Heart left ventricle (tissue), 16 donors: ENCODE measurements around the gene ROBO1. TPM values are rescaled to one million over a fixed set of nuclear protein-coding genes. Genes with fewer than 3 reads are reported as not detected.
A peak's percentile ranks its signal among the peaks of the same experiment; 100 is the strongest.

ENCODE experiments used
- ATAC-seq, 4 donors: fragments of 200-7000 bp; cut with Tn5 transposase; one replicate each; pipeline ENCODE4 v1.9.1; 2020 to 2022; ENCODE audit warnings: moderate library complexity in 4 of 4, mild to moderate bottlenecking in 3 of 4, moderate number of reproducible peaks in 1 of 4
- DNase-seq, 5 donors: peaks; one replicate each; pipeline ENCODE4 v3.0.0-alpha.2; 2020
- H3K27ac ChIP-seq, 12 donors: fragments of 200-600 bp; sonication (generic) in 4 of 12; one replicate each; pipeline versions ENCODE4 v1.5.0 to v1.8.0; 2016 to 2022; ENCODE audit warnings: mild to moderate bottlenecking in 2 of 12
- H3K27me3 ChIP-seq, 9 donors: fragments of 200-600 bp; sonication (generic) in 2 of 9; one replicate each; pipeline versions ENCODE4 v1.5.1 to v1.8.0; 2016 to 2022; ENCODE audit warnings: mild to moderate bottlenecking in 3 of 9
- H3K36me3 ChIP-seq, 9 donors: fragments of 200-600 bp; sonication (generic) in 2 of 9; one replicate each; pipeline versions ENCODE4 v1.5.0 to v1.8.0; 2018 to 2022; ENCODE audit warnings: mild to moderate bottlenecking in 2 of 9
- H3K4me1 ChIP-seq, 12 donors: fragments of 200-600 bp; sonication (generic) in 4 of 12; one replicate each; pipeline versions ENCODE4 v1.5.0 to v1.8.0; 2016 to 2022; ENCODE audit warnings: mild to moderate bottlenecking in 3 of 12
- H3K4me3 ChIP-seq, 12 donors: fragments of 200-600 bp; sonication (generic) in 4 of 12; one replicate each; pipeline versions ENCODE4 v1.5.0 to v1.8.0; 2017 to 2022; ENCODE audit warnings: mild to moderate bottlenecking in 9 of 12, moderate library complexity in 4 of 12
- H3K9me3 ChIP-seq, 12 donors: fragments of 200-600 bp; sonication (generic) in 4 of 12; one replicate each; pipeline versions ENCODE4 v1.5.0 to v1.8.0; 2016 to 2022; ENCODE audit warnings: mild to moderate bottlenecking in 1 of 12
- POLR2A ChIP-seq, 2 donors: fragments of 450-650 bp; IDR thresholded peaks; one replicate each; pipeline ENCODE4 v1.6.1; 2017; ENCODE audit warnings: antibody characterized with exemption in 2 of 2, mild to moderate bottlenecking in 2 of 2, moderate library complexity in 2 of 2
- WGBS, 4 donors: extraction: QIAGEN DNeasy Blood & Tissue Kit in 2 of 4; methylation state at CpG; one replicate each; pipeline versions ENCODE4 v1.1.5 to v1.1.7; 2013 to 2018; 5-methylcytosine and 5-hydroxymethylcytosine counted together
- intact Hi-C, 10 donors: fragments of 100-400 bp; cut with DNase I; formaldehyde crosslinking; loops; one replicate each; pipeline versions ENCODE4 v1.11.1 to v1.14.2; 2022
- polyA plus RNA-seq, 2 donors: library from polyadenylated mRNA; stranded (reverse); fragments of 200-250 nt; gene quantifications; one replicate each; pipeline ENCODE4 v1.2.3, GENCODE V29; 2013
- total RNA-seq, 9 donors: library from RNA; depleted of rRNA in 2 of 9; stranded (reverse); fragments of >200 nt in 2 of 9; fragmentation: NEBNext Ultra II Directional in 3 of 9; extraction: Animal tissue kit (Norgen Biotek cat#: 25700) in 3 of 9; gene quantifications; one replicate each; pipeline versions ENCODE4 v1.1.0 to v1.2.4, GENCODE V29; 2016 to 2023
- TF ChIP-seq, protein P1 (sequence below), 12 donors: fragments of 200-600 bp; sonication (generic) in 4 of 12; IDR thresholded peaks; one replicate each; pipeline versions ENCODE4 v1.5.0 to v1.8.0; 2018 to 2022; ENCODE audit warnings: antibody characterized with exemption in 12 of 12, mild to moderate bottlenecking in 5 of 12
- donor health status: ischemic (EF 13 %, LVEDD 7.1; RV severe dilation, severe dysfunction).
- donor health status: healthy with polysubstance abuse.
- donor health status: DM: no; HTN: yes; CAD: no.
- donor health status: DM: no; HTN: no; CAD: no.
- donor health status: ischemic (EF 25% LVEDD 6.9; RV normal size, moderate dysfunction).
- donor health status: ischemic (EF 25% LVEDD 5.7; RV mildly dilated, moderate dysfunction).
- donor health status: healthy.
- donor health status: DM: yes; HTN: yes; CAD: no.
- donor health status: ischemic (EF 35%, LVEDD 5.7; RV mildly dilated, moderate dysfunction).
- donor health status: nonischemic (EF 11% LVEDD 7.7; RV severe dilation, severe dysfunction).
- donor health status: DM: yes; HTN: yes; CAD: no.
- donor health status: PGD.
- donor health status: ischemic (EF 29% LVEDD 5.4; RV normal size, mild dysfunction).
- donor health status: nonischemic (EF 23%, LVEDD 6.1; RV moderate dilation, normal function).

The ROBO1 gene
- total and polyA plus RNA-seq, 11 donors, result 1.4 to 14.8 (median 5.7) TPM

DNA sequence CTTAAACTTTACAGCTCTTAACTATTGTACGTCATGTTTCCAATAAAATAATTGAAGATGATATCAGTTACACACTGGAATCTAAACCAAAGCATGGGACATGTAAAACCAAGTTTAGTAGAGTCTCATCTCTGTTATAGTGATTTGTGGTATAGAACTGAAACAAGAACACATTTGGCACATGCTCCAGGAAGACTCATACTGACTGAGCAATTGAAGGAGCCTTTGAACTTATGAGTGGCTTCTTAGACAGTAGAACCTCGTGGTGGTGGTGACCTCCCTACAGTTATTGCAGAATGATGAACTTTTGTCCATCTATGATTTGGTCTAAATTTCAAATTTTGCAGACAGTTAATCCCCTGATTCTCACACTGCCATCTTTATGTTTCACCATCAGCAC is 729.7 kb downstream of the ROBO1 start:
- no peak for ATAC-seq
- no peak for DNase-seq
- no peak overlapping the region for H3K4me3 ChIP-seq
- H3K9me3 ChIP-seq, result no peaks in the 10 kb centered on the region
- intact Hi-C loops, result no loop called here
- H3K4me1 ChIP-seq, result no peaks in the 10 kb centered on the region
- no peaks in the 10 kb centered on the region for H3K36me3 ChIP-seq
- no peak for TF ChIP-seq POLR2A (IDR thresholded peaks at IDR 0.05)
- TF ChIP-seq, protein P1, sequence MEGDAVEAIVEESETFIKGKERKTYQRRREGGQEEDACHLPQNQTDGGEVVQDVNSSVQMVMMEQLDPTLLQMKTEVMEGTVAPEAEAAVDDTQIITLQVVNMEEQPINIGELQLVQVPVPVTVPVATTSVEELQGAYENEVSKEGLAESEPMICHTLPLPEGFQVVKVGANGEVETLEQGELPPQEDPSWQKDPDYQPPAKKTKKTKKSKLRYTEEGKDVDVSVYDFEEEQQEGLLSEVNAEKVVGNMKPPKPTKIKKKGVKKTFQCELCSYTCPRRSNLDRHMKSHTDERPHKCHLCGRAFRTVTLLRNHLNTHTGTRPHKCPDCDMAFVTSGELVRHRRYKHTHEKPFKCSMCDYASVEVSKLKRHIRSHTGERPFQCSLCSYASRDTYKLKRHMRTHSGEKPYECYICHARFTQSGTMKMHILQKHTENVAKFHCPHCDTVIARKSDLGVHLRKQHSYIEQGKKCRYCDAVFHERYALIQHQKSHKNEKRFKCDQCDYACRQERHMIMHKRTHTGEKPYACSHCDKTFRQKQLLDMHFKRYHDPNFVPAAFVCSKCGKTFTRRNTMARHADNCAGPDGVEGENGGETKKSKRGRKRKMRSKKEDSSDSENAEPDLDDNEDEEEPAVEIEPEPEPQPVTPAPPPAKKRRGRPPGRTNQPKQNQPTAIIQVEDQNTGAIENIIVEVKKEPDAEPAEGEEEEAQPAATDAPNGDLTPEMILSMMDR (IDR thresholded peaks at IDR 0.05), result no peak
- H3K27me3 ChIP-seq, result no peaks in the 10 kb centered on the region
- WGBS, 4 donors, result 67 to 72% (median 69%) methylated on average over 2 of the region's 2 CpGs
- H3K27ac ChIP-seq, result no peak overlapping the region

DNA sequence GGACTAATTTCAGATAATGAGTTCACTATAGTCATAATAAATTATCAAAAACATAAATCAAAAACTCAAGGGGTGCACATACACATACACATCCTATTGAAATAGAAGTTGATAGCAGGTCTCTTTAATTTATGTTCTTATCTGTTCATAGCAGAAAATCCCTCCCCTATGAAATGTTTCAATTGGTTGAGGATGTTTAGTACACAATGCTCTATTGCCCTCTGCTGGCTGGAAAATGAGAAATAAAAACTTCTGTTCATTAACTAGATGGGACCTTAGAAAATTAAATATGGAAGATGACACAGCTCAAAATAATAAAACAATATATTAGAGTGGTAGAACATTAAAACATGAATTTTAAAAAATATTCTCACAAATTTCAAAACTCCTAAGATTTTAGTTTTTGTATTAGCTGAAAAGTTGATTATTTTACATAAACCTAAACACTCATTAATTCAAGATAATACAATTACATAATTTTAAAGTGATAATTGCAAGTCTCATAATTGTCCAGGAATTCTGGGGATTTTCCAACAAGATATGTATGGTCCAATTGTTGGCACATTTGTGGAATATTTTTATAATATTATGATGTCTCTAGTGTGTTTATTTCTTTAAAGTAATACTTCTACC is 735.0 kb downstream of the ROBO1 start:
- intact Hi-C loops, result loop anchor here in 9 of 10 donors (1.0 to 5.0 kb wide), 4 partner anchors 371 to 375 kb away; no protein-coding TSS in a partner anchor
- Histone ChIP-seq H3K4me3 (no peak overlapping the region), H3K36me3 (no peaks in the 10 kb centered on the region), H3K9me3 (no peaks in the 10 kb centered on the region), H3K4me1 (no peaks in the 10 kb centered on the region), H3K27me3 (no peaks in the 10 kb centered on the region), H3K27ac (no peak overlapping the region)
- TF ChIP-seq POLR2A (IDR thresholded peaks at IDR 0.05), result no peak
- TF ChIP-seq, protein P1 (IDR thresholded peaks at IDR 0.05), result peak; percentile 40 to 67 (median 54)
- ATAC-seq (no peak), DNase-seq (no peak)

DNA sequence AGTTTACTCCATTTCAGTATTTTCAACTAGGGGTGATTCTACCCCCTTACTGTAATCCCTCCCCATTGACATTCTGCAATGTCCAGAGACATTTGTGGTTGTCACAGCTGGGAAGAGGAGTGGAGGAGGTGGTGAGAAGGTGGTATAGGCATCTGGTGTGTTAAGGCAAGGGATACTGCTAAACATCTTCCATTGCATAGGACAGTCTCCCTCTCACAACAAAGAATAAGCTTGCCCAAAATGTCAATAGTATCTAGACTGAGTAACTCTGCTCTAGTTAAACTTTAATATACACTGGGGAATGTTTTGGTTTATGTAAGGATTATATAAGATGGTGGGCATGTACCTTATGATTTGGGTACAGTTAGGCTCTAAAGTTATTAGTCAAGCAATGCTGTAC is 737.6 kb downstream of the ROBO1 start:
- Histone ChIP-seq H3K27me3 (no peaks in the 10 kb centered on the region), H3K4me1 (no peaks in the 10 kb centered on the region)
- intact Hi-C loops, result loop anchor here in 2 of 10 donors (5.0 kb wide), 1 partner anchor 368 kb away; no protein-coding TSS in a partner anchor

DNA sequence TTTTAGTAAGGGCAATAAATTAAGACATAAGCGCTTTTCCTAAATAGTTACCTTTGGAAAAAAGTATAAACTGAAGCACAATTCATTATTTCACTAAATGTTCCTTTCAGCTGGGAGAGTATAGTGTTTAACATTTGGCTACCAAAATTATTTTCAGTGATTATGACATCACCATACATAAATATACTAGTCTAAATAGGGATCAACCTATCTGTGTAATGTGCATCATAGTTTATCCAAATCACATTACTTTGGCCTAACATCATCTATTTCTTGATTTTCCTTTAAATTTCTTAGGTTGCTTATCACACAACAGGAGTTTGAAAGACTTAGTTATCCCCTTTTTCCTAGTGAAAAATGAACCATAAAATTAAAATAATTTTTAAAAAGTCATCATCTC is 738.9 kb downstream of the ROBO1 start:
- no peak for ATAC-seq
- intact Hi-C loops, result loop anchor here in 1 of 10 donors (5.0 kb wide), 1 partner anchor 367 kb away; no protein-coding TSS in a partner anchor
- 91 to 98% (median 95%) methylated on average over 1 of the region's 1 CpG for WGBS, 4 donors
- DNase-seq, result no peak
- Histone ChIP-seq H3K4me3 (no peak overlapping the region), H3K27me3 (no peaks in the 10 kb centered on the region), H3K4me1 (no peaks in the 10 kb centered on the region), H3K36me3 (no peaks in the 10 kb centered on the region), H3K27ac (no peak overlapping the region), H3K9me3 (no peaks in the 10 kb centered on the region)
- TF ChIP-seq, protein P1 (IDR thresholded peaks at IDR 0.05), result no peak

More for the DNA sequence above, 737.6 kb downstream of the ROBO1 start:
- ATAC-seq (no peak), DNase-seq (no peak)
- TF ChIP-seq, protein P1 (IDR thresholded peaks at IDR 0.05), result no peak
- TF ChIP-seq POLR2A (IDR thresholded peaks at IDR 0.05), result no peak
- Histone ChIP-seq H3K36me3 (no peaks in the 10 kb centered on the region), H3K27ac (no peak overlapping the region), H3K9me3 (no peaks in the 10 kb centered on the region), H3K4me3 (no peak overlapping the region)
